ENCODE results near the gene MEGF11.

GRCh38 chr15:66188464-66188863 is 65.1 kb downstream of the MEGF11 start:
- TF ChIP-seq, protein P1, sequence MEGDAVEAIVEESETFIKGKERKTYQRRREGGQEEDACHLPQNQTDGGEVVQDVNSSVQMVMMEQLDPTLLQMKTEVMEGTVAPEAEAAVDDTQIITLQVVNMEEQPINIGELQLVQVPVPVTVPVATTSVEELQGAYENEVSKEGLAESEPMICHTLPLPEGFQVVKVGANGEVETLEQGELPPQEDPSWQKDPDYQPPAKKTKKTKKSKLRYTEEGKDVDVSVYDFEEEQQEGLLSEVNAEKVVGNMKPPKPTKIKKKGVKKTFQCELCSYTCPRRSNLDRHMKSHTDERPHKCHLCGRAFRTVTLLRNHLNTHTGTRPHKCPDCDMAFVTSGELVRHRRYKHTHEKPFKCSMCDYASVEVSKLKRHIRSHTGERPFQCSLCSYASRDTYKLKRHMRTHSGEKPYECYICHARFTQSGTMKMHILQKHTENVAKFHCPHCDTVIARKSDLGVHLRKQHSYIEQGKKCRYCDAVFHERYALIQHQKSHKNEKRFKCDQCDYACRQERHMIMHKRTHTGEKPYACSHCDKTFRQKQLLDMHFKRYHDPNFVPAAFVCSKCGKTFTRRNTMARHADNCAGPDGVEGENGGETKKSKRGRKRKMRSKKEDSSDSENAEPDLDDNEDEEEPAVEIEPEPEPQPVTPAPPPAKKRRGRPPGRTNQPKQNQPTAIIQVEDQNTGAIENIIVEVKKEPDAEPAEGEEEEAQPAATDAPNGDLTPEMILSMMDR (conservative IDR thresholded peaks at IDR 0.05; ENCODE audit: low read length) = peak; percentile 37
- no peak for TF ChIP-seq EZH2phosphoT487 (IDR thresholded peaks at IDR 0.05; ENCODE audit: borderline replicate concordance)
